H1 (cell line): ENCODE data around the gene SGCG. TPM values are rescaled to one million over a fixed set of nuclear protein-coding genes. Genes with fewer than 3 reads are reported as not detected.

Source experiments
- CTCF ChIA-PET: fragments of 300-600 bp; sonication (Branson Sonifier 250); formaldehyde crosslinking; loops from one replicate; lab custom pipeline; 2021; ENCODE audit not compliant: partially characterized antibody; lab: Charles Lee
- POLR2A ChIA-PET: fragments of 300-600 bp; sonication (Branson Sonifier 250); formaldehyde crosslinking; loops from one replicate; lab custom pipeline; 2021; ENCODE audit warnings: inconsistent platforms; ENCODE audit not compliant: partially characterized antibody; lab: Charles Lee
- DNase-seq, 2 experiments: peaks; one replicate each; pipeline versions ENCODE4 v3.0.0 to v3.0.0-alpha.2; 2010 to 2022; ENCODE audit warnings: low spot score in 2 of 2, low read depth in 1 of 2, mixed read lengths in 1 of 2
- FAIRE-seq: peaks from 2 replicates; lab custom pipeline; 2011; peaks lifted over from hg19 to GRCh38; lab: Jason Lieb, UNC
- H2AFZ ChIP-seq: 2 replicates; pipeline ENCODE4 v1.8.1; 2012; ENCODE audit warnings: low read length, inconsistent platforms
- H2AK5ac ChIP-seq: 2 replicates; pipeline ENCODE4 v1.6.1; 2013; ENCODE audit warnings: low read depth, low read length
- H2BK120ac ChIP-seq: replicated peaks from 2 replicates; pipeline ENCODE3; 2013; ENCODE audit warnings: low read depth, low read length, inconsistent platforms
- H2BK12ac ChIP-seq: 2 replicates; pipeline ENCODE4 v1.6.1; 2013; ENCODE audit warnings: low read depth, low read length
- H2BK15ac ChIP-seq: 2 replicates; pipeline ENCODE4 v1.6.1; 2013; ENCODE audit warnings: low read length
- H2BK20ac ChIP-seq: 2 replicates; pipeline ENCODE4 v1.6.1; 2013; ENCODE audit warnings: low read length
- H2BK5ac ChIP-seq: 2 replicates; pipeline ENCODE4 v1.6.1; 2013; ENCODE audit warnings: low read depth, low read length
- H3K14ac ChIP-seq: 2 replicates; pipeline ENCODE4 v1.6.1; 2013; ENCODE audit warnings: inconsistent platforms; ENCODE audit not compliant: insufficient read length
- H3K18ac ChIP-seq: 2 replicates; pipeline ENCODE4 v1.6.1; 2013; ENCODE audit warnings: low read length; ENCODE audit errors: extremely low read depth
- H3K23ac ChIP-seq: 2 replicates; pipeline ENCODE4 v1.6.1; 2013; ENCODE audit warnings: inconsistent platforms; ENCODE audit not compliant: insufficient read length
- H3K23me2 ChIP-seq: 2 replicates; pipeline ENCODE4 v1.6.1; 2013; ENCODE audit warnings: low read depth, low read length
- H3K27ac ChIP-seq: 2 replicates; pipeline ENCODE4 v1.6.1; 2011; ENCODE audit warnings: low read depth, low read length, inconsistent platforms
- H3K27me3 ChIP-seq, 4 experiments: replicated peaks in 1 of 4; 1 replicate in 1 of 4; 2 replicates in 3 of 4; pipeline versions ENCODE4 v1.6.1 to v1.8.1; 2011 to 2013; ENCODE audit warnings: low read length in 3 of 4, mild to moderate bottlenecking in 3 of 4, inconsistent platforms in 2 of 4, mixed read lengths in 2 of 4, moderate library complexity in 1 of 4; ENCODE audit not compliant: control insufficient read depth in 3 of 4, insufficient read depth in 3 of 4; ENCODE audit errors: extremely low read depth in 1 of 4
- H3K36me3 ChIP-seq, 4 experiments: 2 replicates each; pipeline versions ENCODE4 v1.6.1 to v1.8.1; 2011 to 2013; ENCODE audit warnings: mild to moderate bottlenecking in 4 of 4, low read length in 3 of 4, moderate library complexity in 2 of 4, control low read depth in 1 of 4, inconsistent platforms in 1 of 4; ENCODE audit not compliant: insufficient read depth in 4 of 4, control insufficient read depth in 2 of 4
- H3K4ac ChIP-seq: replicated peaks from 2 replicates; pipeline ENCODE3; 2013; ENCODE audit warnings: low read length, low read depth, mixed read lengths, inconsistent platforms; ENCODE audit not compliant: insufficient read length
- H3K4me1 ChIP-seq, 4 experiments: replicated peaks in 1 of 4; 1 replicate in 1 of 4; 2 replicates in 3 of 4; pipeline versions ENCODE4 v1.6.1 to v1.8.1; 2011 to 2013; ENCODE audit warnings: low read length in 3 of 4, inconsistent platforms in 2 of 4, mixed read lengths in 1 of 4; ENCODE audit not compliant: insufficient read depth in 4 of 4, control insufficient read depth in 3 of 4
- H3K4me2 ChIP-seq, 2 experiments: 2 replicates each; pipeline versions ENCODE4 v1.6.1 to v1.8.1; 2011 to 2013; ENCODE audit warnings: low read depth in 2 of 2, low read length in 2 of 2, control low read depth in 1 of 2, inconsistent platforms in 1 of 2, mild to moderate bottlenecking in 1 of 2; ENCODE audit not compliant: insufficient read depth in 1 of 2
- H3K4me3 ChIP-seq, 4 experiments: fragments of 200-600, 300-600 bp in 1 of 4; sonication (generic), shearing (Covaris generic), sonication (Bioruptor Twin) in 1 of 4; 2 replicates each; pipeline versions ENCODE4 v1.5.1 to v1.8.1; 2011 to 2016; ENCODE audit warnings: low read length in 4 of 4, low read depth in 3 of 4, control low read depth in 2 of 4, inconsistent platforms in 2 of 4, mild to moderate bottlenecking in 2 of 4, mixed read lengths in 1 of 4, moderate library complexity in 1 of 4; ENCODE audit not compliant: insufficient read depth in 2 of 4; ENCODE audit errors: extremely low read depth in 1 of 4
- H3K56ac ChIP-seq: replicated peaks from 2 replicates; pipeline ENCODE3; 2013; ENCODE audit warnings: low read depth, mild to moderate bottlenecking, mixed read lengths, low read length, inconsistent platforms; ENCODE audit not compliant: insufficient read length
- H3K79me1 ChIP-seq: 2 replicates; pipeline ENCODE4 v1.6.1; 2013; ENCODE audit warnings: low read depth, low read length, control low read depth
- H3K79me2 ChIP-seq, 2 experiments: 2 replicates each; pipeline versions ENCODE4 v1.6.1 to v1.8.1; 2012 to 2013; ENCODE audit warnings: low read length in 2 of 2, mild to moderate bottlenecking in 2 of 2, inconsistent platforms in 1 of 2; ENCODE audit not compliant: insufficient read depth in 2 of 2, control insufficient read depth in 1 of 2
- H3K9ac ChIP-seq, 4 experiments: replicated peaks in 1 of 4; 1 replicate in 1 of 4; 2 replicates in 3 of 4; pipeline versions ENCODE4 v1.6.1 to v1.8.1; 2011 to 2013; ENCODE audit warnings: low read depth in 3 of 4, low read length in 3 of 4, control low read depth in 2 of 4, mild to moderate bottlenecking in 2 of 4, moderate library complexity in 2 of 4, inconsistent platforms in 1 of 4; ENCODE audit errors: extremely low read depth in 1 of 4
- H3K9me3 ChIP-seq, 2 experiments: 2 replicates each; pipeline versions ENCODE4 v1.6.1 to v1.8.1; 2012 to 2013; ENCODE audit warnings: mild to moderate bottlenecking in 2 of 2, moderate library complexity in 2 of 2, control low read depth in 1 of 2, inconsistent platforms in 1 of 2, low read depth in 1 of 2, low read length in 1 of 2, mixed read lengths in 1 of 2; ENCODE audit not compliant: insufficient read depth in 2 of 2
- H4K20me1 ChIP-seq, 2 experiments: replicated peaks in 1 of 2; 2 replicates each; pipeline versions ENCODE3 to v1.8.1; 2011 to 2013; ENCODE audit warnings: inconsistent platforms in 2 of 2, low read length in 2 of 2, mild to moderate bottlenecking in 1 of 2; ENCODE audit not compliant: insufficient read depth in 2 of 2, control insufficient read depth in 1 of 2
- H4K5ac ChIP-seq: 2 replicates; pipeline ENCODE4 v1.6.1; 2013; ENCODE audit warnings: low read length, low read depth, mixed read lengths, inconsistent platforms; ENCODE audit not compliant: insufficient read length
- H4K8ac ChIP-seq: 2 replicates; pipeline ENCODE4 v1.8.0; 2013; ENCODE audit warnings: mild to moderate bottlenecking, moderate library complexity, low read length, inconsistent platforms; ENCODE audit not compliant: insufficient read depth; ENCODE audit errors: extremely low read depth
- H4K91ac ChIP-seq: replicated peaks from 2 replicates; pipeline ENCODE3; 2013; ENCODE audit warnings: low read length, mixed read lengths, inconsistent platforms; ENCODE audit not compliant: insufficient read length
- BCL11A ChIP-seq, 2 experiments: IDR thresholded peaks; one replicate each; pipeline ENCODE4 v1.6.1; 2011; ENCODE audit warnings: low read depth in 2 of 2, low read length in 2 of 2, mild to moderate bottlenecking in 2 of 2
- GTF2F1 ChIP-seq: IDR thresholded peaks from 2 replicates; pipeline ENCODE4 v1.6.1; 2012; ENCODE audit warnings: low read depth, low read length, improper control_type of control experiment, borderline replicate concordance
- KDM1A ChIP-seq: fragments of 200-600, 300-600 bp; sonication (generic); IDR thresholded peaks from 2 replicates; pipeline ENCODE4 v1.7.1; 2016; ENCODE audit warnings: mild to moderate bottlenecking, low read length, borderline replicate concordance
- POU5F1 ChIP-seq: IDR thresholded peaks from 2 replicates; pipeline ENCODE4 v1.6.1; 2011; ENCODE audit warnings: low read depth, mild to moderate bottlenecking, low read length, moderate library complexity
- RFX5 ChIP-seq: IDR thresholded peaks from 2 replicates; pipeline ENCODE4 v1.6.1; 2011; ENCODE audit warnings: low read depth, low read length, improper control_type of control experiment, borderline replicate concordance
- SIX5 ChIP-seq: IDR thresholded peaks from 2 replicates; pipeline ENCODE4 v1.6.1; 2011; ENCODE audit warnings: mild to moderate bottlenecking, low read depth, low read length
- TAF1 ChIP-seq: IDR thresholded peaks from 2 replicates; pipeline ENCODE4 v1.6.1; 2011; ENCODE audit warnings: mild to moderate bottlenecking, low read depth, low read length
- TBP ChIP-seq: IDR thresholded peaks from 2 replicates; pipeline ENCODE4 v1.6.1; 2011; ENCODE audit warnings: low read depth, low read length, improper control_type of control experiment
- ZNF274 ChIP-seq: IDR thresholded peaks from 2 replicates; pipeline ENCODE4 v1.7.0; 2012; ENCODE audit warnings: low read length, borderline replicate concordance; ENCODE audit errors: extremely low read depth
- WGBS, 2 experiments: shearing (Covaris generic) in 1 of 2; methylation state at CpG; one replicate each; pipeline versions ENCODE4 v1.1.6 to v1.1.7; 2013 to 2015; ENCODE audit warnings: low lambda C conversion rate in 2 of 2, mixed read lengths in 2 of 2, inconsistent platforms in 1 of 2, low coverage in 1 of 2, missing lambda C conversion rate in 1 of 2; ENCODE audit not compliant: insufficient replicate concordance in 2 of 2, insufficient coverage in 1 of 2, insufficient read length in 1 of 2; ENCODE audit errors: extremely low coverage in 1 of 2, missing lambda C conversion rate in 1 of 2; 5-methylcytosine and 5-hydroxymethylcytosine counted together
- polyA plus RNA-seq, 7 experiments: library from polyadenylated mRNA; depleted of rRNA in 3 of 7; stranded (reverse) in 5 of 7; unstranded in 2 of 7; fragments of >200 nt in 5 of 7; fragments of 200-250 nt in 2 of 7; gene quantifications; 1 replicate in 5 of 7; 2 replicates in 1 of 7; 4 replicates in 1 of 7; pipeline versions ENCODE4 v1.2.1 to v1.2.3, GENCODE V29; 2011 to 2013; ENCODE audit warnings: missing spikeins in 2 of 7, mixed read lengths in 2 of 7
- total RNA-seq: library from RNA; stranded (reverse); fragmentation: NEBNext Ultra II Directional; extraction: Animal tissue kit (Norgen Biotek cat#: 25700); gene quantifications from 2 replicates; pipeline ENCODE4 v1.2.1, GENCODE V29; 2021
- TF ChIP-seq, protein P1 (sequence below): IDR thresholded peaks from 2 replicates; pipeline ENCODE4 v1.6.1; 2011; ENCODE audit warnings: low read depth, mild to moderate bottlenecking, low read length; ENCODE audit not compliant: insufficient read depth
- TF ChIP-seq, protein P2 (sequence below), 3 experiments: IDR thresholded peaks; 1 replicate in 2 of 3; 2 replicates in 1 of 3; pipeline versions ENCODE4 v1.5.1 to v1.6.1; 2011; ENCODE audit warnings: low read length in 3 of 3, mild to moderate bottlenecking in 3 of 3, inconsistent platforms in 2 of 3, low read depth in 1 of 3, moderate library complexity in 1 of 3; ENCODE audit not compliant: insufficient read depth in 1 of 3; ENCODE audit errors: control extremely low read depth in 1 of 3

SGCG gene
- total and polyA plus RNA-seq, 2 of the 8 experiments (the other 6 are each of a cell fraction or from before 2014, with no cell fraction given): 0.05 TPM; not detected in 1

GRCh38 chr13:23279321-23279720 lies 98.5 kb downstream of the SGCG start:
- Histone ChIP-seq H2BK20ac (no peak overlapping the region), H3K9ac (no peak overlapping the region), H3K4ac (no peak overlapping the region), H3K14ac (no peak overlapping the region), H3K27ac (no peak overlapping the region), H4K91ac (no peak overlapping the region), H3K79me1 (no peaks in the 10 kb centered on the region), H2BK5ac (no peak overlapping the region), H4K20me1 (no peaks in the 10 kb centered on the region), H2AFZ (no peak overlapping the region), H2AK5ac (no peak overlapping the region), H3K56ac (no peak overlapping the region), H3K23ac (no peak overlapping the region), H3K79me2 (no peaks in the 10 kb centered on the region), H2BK120ac (no peak overlapping the region), H3K4me2 (no peak overlapping the region), H4K8ac (no peak overlapping the region), H3K36me3 (no peaks in the 10 kb centered on the region), H3K4me1 (no peaks in the 10 kb centered on the region), H3K23me2 (no peaks in the 10 kb centered on the region), H2BK15ac (no peak overlapping the region), H3K9me3 (no peaks in the 10 kb centered on the region; a peak in 1 of 4 replicates), H2BK12ac (no peak overlapping the region), H3K18ac (no peak overlapping the region), H3K27me3 (no peaks in the 10 kb centered on the region), H3K4me3 (no peak overlapping the region), H4K5ac (no peak overlapping the region)
- 91% methylated on average over 5 of the region's 5 CpGs; no CpG with 5 or more reads in 1 of the 2 experiments for WGBS, 2 experiments
- POLR2A ChIA-PET: no interaction called here
- CTCF ChIA-PET: no interaction called here
- no peak for FAIRE-seq
- TF ChIP-seq POU5F1 (no peak), TAF1 (no peak), BCL11A (IDR thresholded peaks at IDR 0.05; ENCODE audit: low read depth in 2 of 2, low read length in 2 of 2) (no peak), SIX5 (no peak), KDM1A (no peak), ZNF274 (no peak), GTF2F1 (no peak), TBP (no peak), RFX5 (no peak)
- TF ChIP-seq, protein P1, sequence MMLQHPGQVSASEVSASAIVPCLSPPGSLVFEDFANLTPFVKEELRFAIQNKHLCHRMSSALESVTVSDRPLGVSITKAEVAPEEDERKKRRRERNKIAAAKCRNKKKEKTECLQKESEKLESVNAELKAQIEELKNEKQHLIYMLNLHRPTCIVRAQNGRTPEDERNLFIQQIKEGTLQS: no peak
- TF ChIP-seq, protein P2, sequence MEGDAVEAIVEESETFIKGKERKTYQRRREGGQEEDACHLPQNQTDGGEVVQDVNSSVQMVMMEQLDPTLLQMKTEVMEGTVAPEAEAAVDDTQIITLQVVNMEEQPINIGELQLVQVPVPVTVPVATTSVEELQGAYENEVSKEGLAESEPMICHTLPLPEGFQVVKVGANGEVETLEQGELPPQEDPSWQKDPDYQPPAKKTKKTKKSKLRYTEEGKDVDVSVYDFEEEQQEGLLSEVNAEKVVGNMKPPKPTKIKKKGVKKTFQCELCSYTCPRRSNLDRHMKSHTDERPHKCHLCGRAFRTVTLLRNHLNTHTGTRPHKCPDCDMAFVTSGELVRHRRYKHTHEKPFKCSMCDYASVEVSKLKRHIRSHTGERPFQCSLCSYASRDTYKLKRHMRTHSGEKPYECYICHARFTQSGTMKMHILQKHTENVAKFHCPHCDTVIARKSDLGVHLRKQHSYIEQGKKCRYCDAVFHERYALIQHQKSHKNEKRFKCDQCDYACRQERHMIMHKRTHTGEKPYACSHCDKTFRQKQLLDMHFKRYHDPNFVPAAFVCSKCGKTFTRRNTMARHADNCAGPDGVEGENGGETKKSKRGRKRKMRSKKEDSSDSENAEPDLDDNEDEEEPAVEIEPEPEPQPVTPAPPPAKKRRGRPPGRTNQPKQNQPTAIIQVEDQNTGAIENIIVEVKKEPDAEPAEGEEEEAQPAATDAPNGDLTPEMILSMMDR (IDR thresholded peaks at IDR 0.05; ENCODE audit: control extremely low read depth in 1 of 3, insufficient read depth in 1 of 3, low read depth in 1 of 3, low read length in 3 of 3): no peak
- DNase-seq: no peak
